ENCODE results near the gene XPR1. TPM values are rescaled to one million over a fixed set of nuclear protein-coding genes. Genes with fewer than 3 reads are reported as not detected.

XPR1 gene
- total and polyA plus RNA-seq, 2 donors (not counting 1 experiment from before 2014, with no cell fraction given): 2.8 to 22.3 TPM

DNA sequence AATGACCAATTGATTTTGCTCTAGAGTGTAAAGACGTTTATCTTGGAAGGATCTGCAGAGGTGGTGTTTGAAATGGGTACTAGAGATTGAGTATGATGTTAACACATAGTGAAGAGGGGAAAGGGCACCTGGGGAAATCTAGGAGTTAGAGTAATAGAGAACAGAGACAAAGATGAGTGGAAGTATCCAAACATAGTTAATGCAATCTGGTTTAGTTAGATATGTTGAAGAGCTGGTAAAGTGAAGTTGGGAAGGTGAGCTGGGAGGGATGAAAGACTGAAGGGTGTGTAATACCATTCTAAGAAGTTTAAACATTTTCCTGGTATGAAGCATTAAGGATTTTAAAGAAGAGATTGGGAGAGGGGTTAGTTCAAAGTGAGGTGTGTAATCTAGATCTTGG lies 11.0 kb downstream of the XPR1 start:
- Histone ChIP-seq H3K36me3 (replicated peaks in 1 of 2; ENCODE audit: control extremely low read depth in 1 of 2, control insufficient read depth in 1 of 2, extremely low read depth in 1 of 2, insufficient read depth in 2 of 2, low read length in 1 of 2) (peaks cover 0 to 4% of the 10 kb centered on the region in 2 experiments), H3K27me3 (replicated peaks in 1 of 4; ENCODE audit: control extremely low read depth in 1 of 4, control insufficient read depth in 3 of 4, insufficient read depth in 4 of 4, low read length in 3 of 4) (no peaks in the 10 kb centered on the region), H3K4me3 (ENCODE audit: control extremely low read depth in 1 of 5, extremely low read depth in 1 of 5, insufficient read depth in 1 of 5, low read depth in 2 of 5, low read length in 4 of 5) (no peak overlapping the region), H3K4me2 (replicated peaks; ENCODE audit: low read depth, low read length, poor library complexity, severe bottlenecking) (no peak overlapping the region), H4K20me1 (ENCODE audit: control insufficient read depth, insufficient read depth, low read length, poor library complexity, severe bottlenecking) (peaks cover 18% of the 10 kb centered on the region), H3K9ac (ENCODE audit: low read length) (no peak overlapping the region), H3K9me3 (ENCODE audit: control extremely low read depth in 1 of 3, control insufficient read depth in 2 of 3, insufficient read depth in 1 of 3, low read length in 2 of 3) (no peaks in the 10 kb centered on the region), H3K27ac (ENCODE audit: low read length in 2 of 2) (no peak overlapping the region), H2AFZ (ENCODE audit: insufficient read depth, low read depth, low read length, poor library complexity, severe bottlenecking) (no peak overlapping the region), H3K4me1 (ENCODE audit: control insufficient read depth in 2 of 2, insufficient read depth in 2 of 2, low read length in 2 of 2) (peaks cover 1 to 3% of the 10 kb centered on the region in 2 donors), H3K79me2 (ENCODE audit: control insufficient read depth, insufficient read depth, low read length) (peaks cover 55% of the 10 kb centered on the region)
- TF ChIP-seq, protein P1, sequence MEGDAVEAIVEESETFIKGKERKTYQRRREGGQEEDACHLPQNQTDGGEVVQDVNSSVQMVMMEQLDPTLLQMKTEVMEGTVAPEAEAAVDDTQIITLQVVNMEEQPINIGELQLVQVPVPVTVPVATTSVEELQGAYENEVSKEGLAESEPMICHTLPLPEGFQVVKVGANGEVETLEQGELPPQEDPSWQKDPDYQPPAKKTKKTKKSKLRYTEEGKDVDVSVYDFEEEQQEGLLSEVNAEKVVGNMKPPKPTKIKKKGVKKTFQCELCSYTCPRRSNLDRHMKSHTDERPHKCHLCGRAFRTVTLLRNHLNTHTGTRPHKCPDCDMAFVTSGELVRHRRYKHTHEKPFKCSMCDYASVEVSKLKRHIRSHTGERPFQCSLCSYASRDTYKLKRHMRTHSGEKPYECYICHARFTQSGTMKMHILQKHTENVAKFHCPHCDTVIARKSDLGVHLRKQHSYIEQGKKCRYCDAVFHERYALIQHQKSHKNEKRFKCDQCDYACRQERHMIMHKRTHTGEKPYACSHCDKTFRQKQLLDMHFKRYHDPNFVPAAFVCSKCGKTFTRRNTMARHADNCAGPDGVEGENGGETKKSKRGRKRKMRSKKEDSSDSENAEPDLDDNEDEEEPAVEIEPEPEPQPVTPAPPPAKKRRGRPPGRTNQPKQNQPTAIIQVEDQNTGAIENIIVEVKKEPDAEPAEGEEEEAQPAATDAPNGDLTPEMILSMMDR (IDR thresholded peaks at IDR 0.05): no peak
- TF ChIP-seq EZH2 (IDR thresholded peaks at IDR 0.05; ENCODE audit: borderline replicate concordance, insufficient read depth, low read depth, low read length, poor library complexity, severe bottlenecking): no peak
- intact Hi-C loops (cut with micrococcal nuclease): no loop called here
- no peaks in the 10 kb centered on the region for H3K27me3 Mint-ChIP-seq
- H3K27ac Mint-ChIP-seq: no peak overlapping the region
- WGBS (ENCODE audit: insufficient coverage): 100% methylated on average over 1 of the region's 1 CpG
- ChIA-PET POLR2A (no interaction called here), CTCF (no interaction called here)
- no peak overlapping the region for H3K4me3 Mint-ChIP-seq
- no peaks in the 10 kb centered on the region for H3K9me3 Mint-ChIP-seq (ENCODE audit: insufficient read depth)
- ATAC-seq (ENCODE audit: low read depth) (no peak), DNase-seq (no peak)
- peaks cover 27% of the 10 kb centered on the region for H3K4me1 Mint-ChIP-seq

- Mint-ChIP-seq H3K4me1 (peaks cover 29% of the 10 kb centered on the region), H3K27ac (no peak overlapping the region), H3K9me3 (ENCODE audit: insufficient read depth) (no peaks in the 10 kb centered on the region), H3K27me3 (no peaks in the 10 kb centered on the region), H3K4me3 (no peak overlapping the region)
- Histone ChIP-seq H3K36me3 (replicated peaks in 1 of 2; ENCODE audit: control extremely low read depth in 1 of 2, control insufficient read depth in 1 of 2, extremely low read depth in 1 of 2, insufficient read depth in 2 of 2, low read length in 1 of 2) (peaks cover 0 to 4% of the 10 kb centered on the region in 2 experiments), H3K4me2 (replicated peaks; ENCODE audit: low read depth, low read length, poor library complexity, severe bottlenecking) (no peak overlapping the region), H3K4me1 (ENCODE audit: control insufficient read depth in 2 of 2, insufficient read depth in 2 of 2, low read length in 2 of 2) (peaks cover 8 to 9% of the 10 kb centered on the region in 2 donors), H3K9ac (ENCODE audit: low read length) (no peak overlapping the region), H3K27me3 (replicated peaks in 1 of 4; ENCODE audit: control extremely low read depth in 1 of 4, control insufficient read depth in 3 of 4, insufficient read depth in 4 of 4, low read length in 3 of 4) (no peaks in the 10 kb centered on the region), H3K79me2 (ENCODE audit: control insufficient read depth, insufficient read depth, low read length) (peaks cover 55% of the 10 kb centered on the region), H3K27ac (ENCODE audit: low read length in 2 of 2) (no peak overlapping the region), H3K4me3 (ENCODE audit: control extremely low read depth in 1 of 5, extremely low read depth in 1 of 5, insufficient read depth in 1 of 5, low read depth in 2 of 5, low read length in 4 of 5) (no peak overlapping the region), H2AFZ (ENCODE audit: insufficient read depth, low read depth, low read length, poor library complexity, severe bottlenecking) (no peak overlapping the region), H3K9me3 (ENCODE audit: control extremely low read depth in 1 of 3, control insufficient read depth in 2 of 3, insufficient read depth in 1 of 3, low read length in 2 of 3) (no peaks in the 10 kb centered on the region), H4K20me1 (ENCODE audit: control insufficient read depth, insufficient read depth, low read length, poor library complexity, severe bottlenecking) (peaks cover 18% of the 10 kb centered on the region)
- intact Hi-C loops (cut with micrococcal nuclease): no loop called here
- ChIA-PET CTCF (no interaction called here), POLR2A (no interaction called here)
- no peak for DNase-seq
- WGBS (ENCODE audit: insufficient coverage): 100% methylated on average over 1 of the region's 1 CpG
- TF ChIP-seq, protein P1 (IDR thresholded peaks at IDR 0.05): no peak
- no peak for TF ChIP-seq EZH2 (IDR thresholded peaks at IDR 0.05; ENCODE audit: borderline replicate concordance, insufficient read depth, low read depth, low read length, poor library complexity, severe bottlenecking)
- no peak for ATAC-seq (ENCODE audit: low read depth)
Observed at GRCh38 chr1:180643693-180644092, 11.9 kb downstream of the XPR1 start.

All from B cell (primary cell).